HG03460 (cell line): Measurements from ENCODE around the gene TMEM8B.

Source experiments
- ATAC-seq: cut with Tn5 transposase; IDR thresholded peaks from one replicate; pipeline ENCODE4 v1.9.1; 2021; ENCODE audit not compliant: unreplicated experiment

TMEM8B gene

DNA sequence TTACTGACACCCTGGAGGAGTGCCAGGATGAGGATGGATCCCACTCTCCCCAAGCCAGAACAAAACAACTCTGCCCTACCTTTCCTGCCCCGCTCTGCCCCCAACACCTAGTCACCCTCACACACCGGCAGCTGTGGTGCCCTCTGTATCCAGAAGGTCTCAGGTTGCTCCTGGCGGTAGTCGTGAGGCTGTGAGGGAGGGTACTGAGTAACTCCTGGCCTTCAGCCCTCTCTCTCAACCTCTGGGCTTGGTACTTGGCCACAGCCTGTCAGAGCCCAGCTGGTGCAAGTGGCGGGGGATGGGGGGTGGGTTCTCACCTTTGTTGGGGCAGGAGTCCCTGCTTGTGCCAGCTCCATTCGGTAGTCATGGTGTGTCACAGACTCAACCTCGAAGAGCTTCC, 18.9 kb upstream of the TMEM8B start:
- no peak for ATAC-seq

DNA sequence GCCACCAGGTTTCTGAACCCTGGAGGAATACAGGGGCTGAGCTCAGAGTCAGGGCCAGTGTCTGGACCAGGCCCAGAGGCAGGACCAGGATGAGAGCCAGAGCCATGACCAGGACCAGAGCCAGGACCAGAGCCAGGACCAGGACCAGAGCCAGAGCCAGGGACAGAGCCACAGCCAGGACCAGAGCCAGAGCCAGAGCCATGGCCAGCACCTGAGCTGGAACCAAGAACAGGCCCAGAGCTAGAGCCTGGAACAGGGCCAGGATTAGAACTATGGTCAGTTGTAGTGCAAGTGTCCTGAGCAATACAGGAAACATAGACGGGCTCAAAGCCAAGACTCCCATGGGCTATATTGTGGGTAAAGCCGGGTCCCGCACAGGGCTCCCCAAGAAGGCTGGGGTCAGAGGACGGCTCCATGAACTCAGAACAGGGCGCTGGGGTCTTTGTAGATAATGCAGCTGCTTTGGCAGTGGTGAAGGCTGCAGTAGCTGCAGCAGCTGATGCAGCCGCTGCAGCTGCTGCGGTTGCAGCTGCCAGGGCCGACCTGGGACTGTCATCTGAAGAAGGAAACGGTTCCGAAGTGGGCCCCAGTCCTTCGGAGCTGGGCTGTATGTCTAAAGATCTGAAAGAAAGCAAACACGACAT, 17.5 kb upstream of the TMEM8B start:
- ATAC-seq = no peak

DNA sequence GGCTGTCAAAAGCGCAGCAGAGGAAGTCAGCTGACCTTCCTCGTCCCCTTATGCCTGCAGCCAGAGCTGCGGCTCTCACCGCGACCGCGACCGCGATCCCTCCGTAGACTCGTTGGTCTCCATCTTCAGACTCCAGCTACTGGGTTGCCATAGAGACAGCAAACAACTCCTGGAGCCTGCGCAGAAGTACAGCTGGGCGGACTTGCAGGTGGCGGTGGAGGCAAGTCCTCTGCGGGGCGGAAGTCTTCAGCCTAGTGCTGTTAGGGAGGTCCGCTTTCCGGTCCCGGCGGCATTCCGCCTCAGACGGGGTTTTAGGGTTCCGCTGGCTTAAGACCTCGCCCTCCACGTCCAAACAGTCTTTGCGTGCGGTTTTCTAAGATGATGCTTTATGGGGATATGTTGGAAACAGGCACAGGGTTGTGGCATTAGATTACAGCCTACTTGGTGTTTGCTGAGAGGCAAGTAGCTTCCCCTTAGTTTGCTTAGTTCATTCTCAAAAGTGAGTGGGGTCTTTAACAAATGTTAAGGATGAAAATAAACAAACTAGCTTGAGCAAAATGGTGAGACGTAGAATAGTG, 16.9 kb upstream of the TMEM8B start, which contains the start of gene SPAG8:
TSS of gene SPAG8 (minus strand) at position 238 of the 578 bp plus-strand sequence. CDS start at position 123, 115 bp downstream.
- ATAC-seq = peak; percentile 55

DNA sequence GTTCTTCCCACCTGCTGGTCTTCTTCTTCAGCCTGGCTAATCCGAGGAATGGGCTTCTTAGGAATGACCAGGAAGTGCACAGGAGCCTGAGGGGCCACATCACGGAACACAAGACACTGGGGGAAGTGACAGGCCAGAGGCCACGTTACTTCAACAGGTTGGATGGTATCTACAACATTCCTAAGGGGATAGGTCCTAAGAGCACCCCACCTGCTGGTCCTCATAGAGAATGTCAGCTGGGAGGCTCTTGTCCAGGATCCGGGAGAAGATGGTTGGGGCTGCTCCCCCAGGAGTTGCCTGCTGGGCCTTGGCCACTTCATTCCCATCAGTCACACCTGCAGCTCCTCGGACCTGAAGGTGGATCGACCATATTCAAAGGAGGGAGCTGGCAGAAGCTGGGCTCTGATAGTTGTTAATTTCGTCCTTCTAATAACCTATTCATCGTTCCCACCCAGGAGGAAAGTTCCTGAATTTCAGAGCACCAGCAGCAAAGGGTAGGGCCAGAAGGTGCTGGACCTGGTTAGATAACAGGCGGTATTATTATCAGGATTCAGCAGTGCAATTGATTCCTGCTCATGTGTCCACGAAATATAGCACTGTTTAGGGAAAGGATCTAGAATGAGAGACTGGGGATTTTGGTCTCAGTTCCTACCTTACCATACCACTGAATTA, 15.5 kb upstream of the TMEM8B start:
- ATAC-seq = no peak

DNA sequence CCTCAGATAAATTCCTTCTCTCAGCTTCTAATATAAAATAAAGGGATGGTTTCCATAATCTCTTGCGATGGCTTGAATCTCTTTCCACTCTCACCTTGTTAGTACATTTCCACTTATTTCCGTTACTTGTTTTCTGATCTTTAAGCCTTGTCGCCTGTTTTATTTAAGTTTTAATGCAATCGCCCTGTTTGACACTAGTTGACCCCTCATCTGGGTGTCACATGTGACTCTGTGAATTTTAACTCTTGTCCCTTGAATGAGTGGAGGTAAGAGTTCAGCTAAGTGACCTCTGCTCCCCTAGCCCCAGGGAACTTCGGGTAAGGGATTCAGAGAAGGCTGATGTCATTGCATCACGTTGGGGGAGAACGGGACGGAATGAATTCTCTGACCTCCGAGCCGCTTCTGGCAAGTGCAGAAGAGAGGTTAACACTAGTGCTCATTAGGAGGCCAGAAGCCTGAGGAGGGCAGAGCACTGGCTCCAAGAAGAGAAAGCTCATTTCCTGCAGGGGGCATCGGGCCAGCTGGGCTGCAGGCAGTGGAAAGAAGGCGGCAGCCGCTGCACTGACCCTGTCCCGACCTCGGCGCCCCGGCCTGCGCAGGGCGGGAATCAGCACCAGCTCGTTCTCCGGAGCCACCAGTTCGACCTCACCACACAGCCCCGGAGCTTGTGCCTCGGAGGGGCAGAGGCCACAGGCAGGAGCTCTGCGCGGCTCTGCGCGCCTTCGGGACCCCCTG, 14.8 kb upstream of the TMEM8B start:
- peak; percentile 22 for ATAC-seq

DNA sequence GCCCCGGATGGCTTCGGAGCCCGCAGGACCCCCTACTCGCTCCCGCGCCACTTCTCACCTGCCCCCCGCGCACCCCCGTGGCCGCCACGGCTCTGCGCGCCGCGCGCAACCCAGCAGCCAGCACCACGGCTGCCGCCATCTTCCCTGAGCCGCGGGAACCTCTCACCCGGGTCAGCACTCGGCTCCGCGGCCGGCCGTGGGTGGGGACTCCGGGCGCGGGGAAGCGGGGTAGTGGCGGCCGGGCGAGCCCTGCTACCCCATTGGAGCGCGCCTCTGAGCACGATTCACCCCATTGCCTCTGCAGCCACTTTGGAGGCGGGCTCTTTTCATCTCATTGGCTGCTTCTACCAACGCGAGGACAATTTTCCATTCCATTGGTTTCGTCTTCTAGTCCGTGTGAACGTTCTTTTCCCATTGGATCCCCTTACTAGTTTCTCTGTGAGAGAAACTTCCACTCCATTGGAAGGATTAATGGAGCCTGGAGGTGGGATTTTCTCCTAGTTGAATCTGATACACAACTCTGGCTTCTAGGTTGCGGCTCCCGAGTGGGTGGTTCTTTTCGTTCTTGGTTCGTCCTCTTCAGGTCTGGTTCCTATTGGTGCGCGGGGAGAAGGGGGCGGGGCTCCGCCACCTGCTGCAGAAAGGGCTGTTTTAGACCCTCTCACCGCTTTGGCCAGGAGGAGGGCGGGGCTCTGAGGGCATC, 14.0 kb upstream of the TMEM8B start, which contains the start of gene HINT2:
TSS of gene HINT2 (minus strand) at position 202 of the 703 bp plus-strand sequence. CDS start at position 139, 63 bp downstream.
- ATAC-seq = peak; percentile 73

DNA sequence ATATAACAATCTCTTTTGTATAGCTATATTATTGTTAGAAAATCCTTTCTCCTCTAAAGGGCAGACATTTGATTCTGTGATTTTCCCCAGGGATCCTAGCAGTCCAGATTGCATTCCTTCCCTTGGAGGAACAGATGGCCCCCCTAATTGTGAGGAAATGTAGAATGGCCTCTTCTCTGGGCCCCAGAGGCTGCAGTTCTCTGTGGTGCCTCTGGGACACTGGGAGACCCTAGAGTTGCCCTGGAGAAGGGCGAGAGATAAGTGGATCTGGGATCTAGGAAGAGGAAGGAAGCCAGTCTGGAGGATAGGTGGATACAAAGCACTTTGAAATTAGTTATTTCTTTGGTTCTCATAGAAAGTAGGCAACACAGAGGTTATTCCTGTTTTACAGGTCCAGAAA, 12.3 kb upstream of the TMEM8B start:
- no peak for ATAC-seq

DNA sequence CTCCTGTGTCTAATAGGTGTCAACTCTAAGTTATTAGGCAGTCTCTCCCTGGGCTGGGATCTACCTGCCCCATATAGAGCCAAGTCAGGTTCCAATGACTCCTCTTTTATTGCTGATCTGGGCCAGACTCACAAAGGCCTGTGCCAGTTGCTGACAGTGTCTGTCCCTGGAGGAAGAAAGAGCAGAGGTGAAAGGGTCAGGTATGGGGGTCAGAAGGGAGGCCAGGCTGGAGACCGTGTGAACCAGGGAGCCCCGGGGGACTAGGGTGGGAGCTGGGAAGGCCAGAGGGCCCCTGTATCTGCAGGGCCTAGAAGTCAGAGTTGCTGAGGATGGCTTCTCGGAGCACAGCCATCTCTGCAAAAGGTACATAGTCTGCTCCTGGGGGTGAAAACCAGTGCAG, 10.7 kb upstream of the TMEM8B start:
- ATAC-seq = no peak

DNA sequence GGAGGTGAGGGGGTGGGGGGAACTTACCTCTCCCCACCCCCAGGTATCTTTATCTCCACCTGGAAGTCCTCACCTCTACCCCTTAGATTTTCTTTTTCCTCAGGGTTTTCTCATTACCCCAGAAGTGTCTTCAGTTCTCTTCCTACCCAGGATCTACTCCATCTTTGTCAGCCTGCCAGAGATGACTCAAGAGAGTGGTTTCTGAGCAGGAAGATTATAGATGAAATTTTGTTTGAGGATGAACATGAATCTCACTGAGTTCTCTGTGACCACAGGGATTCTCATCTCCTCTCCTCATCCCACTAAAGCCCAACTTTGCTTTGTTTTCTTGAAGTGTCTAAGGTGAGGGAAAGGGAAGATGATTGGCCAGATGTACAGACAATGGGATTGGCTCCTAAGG, 9.0 kb upstream of the TMEM8B start:
- ATAC-seq = no peak

DNA sequence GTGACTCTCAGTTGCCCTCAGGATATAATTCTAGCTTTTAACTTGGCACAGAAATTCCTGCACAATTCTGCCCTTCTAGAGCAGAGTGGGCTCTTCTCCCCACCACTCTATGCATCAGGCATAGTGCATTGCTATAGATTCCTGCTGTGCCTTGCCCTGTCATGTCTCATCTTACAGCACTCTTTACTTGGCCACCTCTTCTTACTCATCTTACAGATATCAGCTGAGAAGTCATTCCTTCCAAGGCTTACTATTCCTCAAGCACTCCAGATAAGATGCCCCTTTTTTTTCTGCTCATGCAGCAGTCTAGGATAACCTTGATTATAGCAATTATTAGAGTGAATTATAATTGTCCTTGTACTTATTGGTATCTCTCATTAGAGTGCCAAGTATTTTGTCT, 6.1 kb upstream of the TMEM8B start:
- no peak for ATAC-seq

DNA sequence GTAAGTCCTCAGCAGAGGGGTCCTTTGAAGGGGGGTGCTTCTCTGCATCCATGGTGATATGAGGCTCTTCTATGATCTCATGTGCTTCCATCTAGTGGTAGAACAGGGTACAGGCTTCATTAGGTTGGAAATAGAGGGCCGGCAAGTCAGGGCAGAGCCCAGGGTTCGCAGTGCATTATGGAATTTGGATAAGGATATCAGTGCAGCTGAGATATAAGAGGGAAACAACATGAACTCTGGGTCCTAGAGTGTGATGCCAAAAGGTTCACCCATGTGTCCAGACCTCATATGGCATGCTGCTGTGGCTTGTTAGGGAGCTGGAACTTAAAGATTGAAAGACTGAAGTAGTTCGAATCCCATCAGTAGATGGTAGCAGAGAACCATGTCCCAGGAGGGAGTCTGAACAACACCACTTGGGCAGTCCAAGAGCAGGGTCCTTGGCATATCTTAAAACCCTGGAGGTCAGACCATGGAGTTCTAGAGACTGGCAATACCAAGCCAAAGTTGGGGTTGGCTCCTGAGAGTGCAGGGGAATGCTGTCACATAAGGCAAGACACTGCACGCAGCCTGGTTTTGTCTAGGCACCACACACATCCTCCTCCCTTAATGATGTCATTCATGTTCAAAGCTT, 2.8 kb upstream of the TMEM8B start:
- peak; percentile 48 for ATAC-seq

DNA sequence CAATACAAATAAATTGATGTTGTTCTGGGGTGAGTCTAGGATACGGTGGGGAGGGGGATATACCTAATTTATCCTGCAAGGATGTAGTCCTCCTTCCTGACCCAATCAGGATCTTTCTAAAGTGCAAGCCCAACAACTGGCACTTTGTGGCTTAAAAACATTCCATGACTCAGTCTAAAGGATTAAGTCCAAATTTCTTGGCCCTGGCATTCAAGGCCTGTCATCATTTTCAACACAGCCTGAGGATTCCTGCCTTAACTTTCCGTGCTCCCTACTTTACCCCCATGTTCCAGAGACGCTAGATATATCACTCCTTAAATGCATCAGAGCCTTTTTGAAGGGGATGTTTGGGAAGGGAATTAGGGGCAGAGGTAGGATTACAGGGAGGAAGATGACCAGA, 1.5 kb upstream of the TMEM8B start:
- no peak for ATAC-seq

DNA sequence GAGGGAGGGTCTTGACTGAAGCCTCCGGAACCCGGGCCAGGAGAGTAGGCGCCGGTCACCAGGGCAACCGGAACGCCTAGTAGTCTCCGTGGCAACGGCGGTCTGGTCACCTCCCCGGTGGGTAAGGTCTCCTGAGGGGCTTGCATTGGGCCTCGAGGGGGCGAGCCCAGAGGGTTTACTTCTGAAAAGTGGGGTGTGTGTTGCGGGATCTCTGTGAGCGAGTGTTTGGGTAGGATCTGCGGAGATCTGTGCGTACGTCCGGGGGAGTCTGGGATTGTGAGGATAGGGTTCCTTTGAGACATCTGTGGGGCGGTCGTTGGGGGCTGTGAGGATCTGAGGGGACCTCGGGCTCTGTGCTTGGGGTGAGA, 328 bp upstream of the TMEM8B start, which contains the start of gene FAM221B:
TSS of gene FAM221B (minus strand) at position 17 of the 368 bp plus-strand sequence. CDS start 2,571 bp downstream, outside the sequence.
- no peak for ATAC-seq

DNA sequence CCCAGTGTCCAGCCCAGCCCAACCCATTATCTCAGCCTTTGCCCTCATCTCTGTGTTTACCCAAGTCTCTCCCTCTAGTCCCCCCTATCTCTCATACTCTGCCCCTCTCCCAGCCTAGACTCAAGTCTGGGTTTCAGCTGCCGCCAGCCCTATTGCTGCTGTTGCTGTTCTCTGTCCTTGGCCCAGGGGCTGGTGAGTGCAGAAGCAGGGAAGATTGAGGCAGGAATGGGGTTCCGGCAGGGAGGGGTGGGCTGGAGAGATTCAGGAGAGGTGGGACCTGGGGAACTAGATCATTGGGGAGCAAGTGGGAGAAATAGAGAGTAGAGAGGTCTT, 702 bp downstream of the TMEM8B start:
- ATAC-seq = no peak

DNA sequence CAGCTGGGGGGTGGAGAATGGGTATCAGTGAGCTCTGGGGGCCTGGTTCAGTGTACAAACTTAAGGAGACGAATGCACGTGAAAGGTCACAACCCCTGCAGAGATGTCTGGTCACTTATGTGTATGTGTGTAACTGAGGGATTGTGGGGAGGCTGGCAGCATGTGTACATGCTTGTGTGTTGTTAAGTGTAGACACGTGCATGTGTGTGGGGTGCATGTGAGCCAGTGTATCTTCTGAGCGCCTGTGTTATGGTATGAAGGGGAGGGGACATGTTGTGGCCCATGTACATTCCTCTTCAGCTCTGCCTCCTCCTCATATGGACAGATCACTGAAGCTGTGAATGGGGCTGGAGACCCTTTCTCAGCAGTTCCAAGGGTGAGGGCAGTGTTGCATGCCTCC, 2.0 kb downstream of the TMEM8B start:
- ATAC-seq = no peak

DNA sequence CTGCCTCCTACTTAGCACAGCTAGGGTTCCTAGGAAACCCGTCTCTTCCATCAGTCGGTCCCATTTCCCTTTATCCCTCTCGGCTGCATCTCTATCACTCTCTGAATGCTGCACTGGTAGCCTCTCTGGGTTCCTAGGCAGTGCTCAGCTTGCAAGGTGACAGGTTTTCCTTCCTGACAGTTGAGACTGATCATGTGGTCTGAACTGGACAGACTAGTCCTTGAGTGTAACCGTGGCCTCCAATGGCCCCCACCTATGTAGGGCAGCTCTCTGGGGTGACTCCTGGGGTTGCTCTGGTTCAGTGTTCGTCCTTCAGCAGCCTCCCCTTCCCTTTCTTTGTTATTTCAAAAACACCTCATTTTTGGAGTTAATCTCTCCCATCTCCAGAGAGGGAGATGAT, 3.8 kb downstream of the TMEM8B start:
- no peak for ATAC-seq

DNA sequence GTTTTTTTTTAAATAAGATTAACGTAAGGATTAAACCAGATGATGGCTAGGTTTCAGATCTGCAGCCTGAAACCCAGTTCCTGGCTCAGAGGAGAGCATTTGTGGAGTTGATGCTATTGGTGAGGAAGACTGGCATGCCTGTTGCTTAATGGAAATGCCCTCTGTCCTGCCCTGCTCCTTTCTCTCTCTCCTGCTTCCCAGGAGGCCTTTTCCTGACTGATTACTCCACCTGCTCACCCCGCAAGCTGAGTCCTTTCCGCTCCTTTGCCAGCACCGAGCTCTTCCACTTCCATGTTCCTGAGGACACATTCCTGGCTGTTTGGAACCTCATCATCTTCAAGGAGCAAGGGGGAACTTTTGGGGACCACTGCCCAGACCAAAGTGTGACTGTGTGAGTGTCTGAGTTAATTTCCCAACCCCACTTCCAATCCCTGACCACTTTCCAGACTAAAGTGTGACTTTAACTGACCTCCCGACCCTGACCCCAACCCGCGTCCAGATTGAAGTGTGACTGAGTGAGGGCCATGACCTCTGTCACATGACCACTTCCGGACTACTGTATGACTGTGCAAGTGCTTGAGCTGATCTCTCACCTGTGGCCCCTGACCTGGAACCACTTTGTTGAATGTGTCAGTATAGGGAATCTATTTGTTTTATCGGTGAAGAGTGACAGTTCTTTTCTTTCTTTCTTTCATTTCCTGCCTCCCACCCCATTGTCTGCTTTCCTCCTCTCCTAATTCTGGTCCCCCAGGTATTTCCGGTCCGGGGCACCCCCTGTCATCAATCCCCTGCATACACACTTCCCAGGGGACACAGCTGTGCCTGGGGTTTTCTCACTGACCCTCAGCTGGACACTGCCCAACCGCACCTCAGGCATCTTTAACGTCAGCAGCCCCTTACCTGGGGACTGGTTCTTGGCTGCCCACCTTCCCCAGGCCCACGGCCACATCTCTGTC, 5.5 kb downstream of the TMEM8B start:
- no peak for ATAC-seq

DNA sequence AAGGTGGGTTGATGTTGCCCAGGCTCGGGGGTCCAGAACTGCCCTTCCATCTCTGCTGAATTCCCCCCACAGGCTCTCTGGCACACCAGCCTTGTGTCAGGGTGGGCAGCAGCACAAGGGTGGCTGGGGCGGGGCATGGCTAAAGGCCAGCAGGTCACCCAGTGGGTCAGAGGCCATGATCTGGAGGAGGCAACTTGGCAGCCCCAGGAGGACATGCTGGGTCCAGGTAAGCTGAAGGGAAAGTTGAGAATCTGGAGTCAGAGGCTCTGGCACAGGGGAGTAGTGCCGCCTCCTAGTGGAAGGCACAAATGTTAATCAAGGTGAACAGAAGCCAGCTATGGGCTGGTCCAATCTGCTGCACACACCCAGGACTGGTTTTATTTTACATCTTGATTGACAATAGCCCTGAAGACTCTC, 6.2 kb downstream of the TMEM8B start:
- no peak for ATAC-seq

DNA sequence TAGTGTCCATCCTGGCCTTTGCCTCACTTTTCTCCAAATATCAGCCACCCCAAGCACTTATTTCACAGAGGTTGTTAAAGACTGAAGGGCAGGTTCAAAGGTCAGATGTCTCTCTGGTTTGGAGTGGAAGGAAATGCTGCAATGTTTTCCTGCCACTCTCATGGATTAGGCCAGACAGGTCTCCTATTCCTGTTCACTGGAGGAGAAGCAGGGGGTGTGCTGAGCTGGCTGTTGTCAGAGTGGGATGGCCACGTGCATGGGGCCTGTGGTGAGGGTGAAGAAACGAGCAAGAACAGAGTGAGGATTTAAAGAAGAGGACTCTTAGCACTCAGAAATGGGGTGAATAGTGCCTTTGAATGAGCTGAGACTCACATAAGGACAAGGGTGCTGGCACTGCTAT, 6.7 kb downstream of the TMEM8B start:
- no peak for ATAC-seq
